HFFc6 (cell line): ENCODE data around the gene RANBP17. TPM values are rescaled to one million over a fixed set of nuclear protein-coding genes. Genes with fewer than 3 reads are reported as not detected.
A peak's percentile ranks its signal among the peaks of the same experiment; 100 is the strongest.

Experiments used
- DNase-seq: peaks from one replicate; pipeline ENCODE4 v3.0.0-alpha.2; 2018
- H3K27ac Mint-ChIP-seq: 2 replicates; pipeline ENCODE4 v1.8.0; 2020; ENCODE audit warnings: mild to moderate bottlenecking, mixed read lengths
- H3K27me3 Mint-ChIP-seq: 2 replicates; pipeline ENCODE4 v1.8.0; 2021; ENCODE audit warnings: mild to moderate bottlenecking, moderate library complexity, mixed read lengths; ENCODE audit not compliant: insufficient read depth
- H3K36me3 Mint-ChIP-seq: 2 replicates; pipeline ENCODE4 v1.8.0; 2021; ENCODE audit warnings: low read depth, mixed read lengths
- H3K4me1 Mint-ChIP-seq: 2 replicates; pipeline ENCODE4 v1.8.0; 2020; ENCODE audit warnings: low read depth, mixed read lengths
- H3K4me3 Mint-ChIP-seq: 2 replicates; pipeline ENCODE4 v1.8.0; 2020; ENCODE audit warnings: mild to moderate bottlenecking, moderate library complexity, mixed read lengths
- H3K9me3 Mint-ChIP-seq: 2 replicates; pipeline ENCODE4 v1.8.0; 2020; ENCODE audit warnings: mild to moderate bottlenecking, mixed read lengths
- CTCF ChIP-seq: fragments of 200-600 bp; sonication (generic); IDR thresholded peaks from 2 replicates; pipeline ENCODE4 v1.5.0; 2021; ENCODE audit warnings: antibody characterized with exemption, mild to moderate bottlenecking
- total RNA-seq, 6 experiments: library from RNA; stranded (reverse); fragmentation: NEBNext Ultra II Directional; extraction: Animal tissue kit (Norgen Biotek cat#: 25700); gene quantifications; 2 replicates in 1 of 6; 3 replicates in 5 of 6; pipeline ENCODE4 v1.2.3, GENCODE V29; 2021

RANBP17 gene
- total RNA-seq, 6 experiments from 2014 or later = 3.3 to 7.2 (median 4.9) TPM

- TF ChIP-seq CTCF = no peak
- no peak overlapping the region for H3K27ac Mint-ChIP-seq
- DNase-seq = no peak
- H3K27me3 Mint-ChIP-seq = peaks cover under 1% of the 10 kb centered on the region
- no peak overlapping the region for H3K4me3 Mint-ChIP-seq
- peaks cover 9% of the 10 kb centered on the region for H3K9me3 Mint-ChIP-seq
- H3K4me1 Mint-ChIP-seq = no peaks in the 10 kb centered on the region
- H3K36me3 Mint-ChIP-seq = no peaks in the 10 kb centered on the region
Measured at GRCh38 chr5:170854566-170854965, 7.3 kb upstream of the RANBP17 start.

DNA sequence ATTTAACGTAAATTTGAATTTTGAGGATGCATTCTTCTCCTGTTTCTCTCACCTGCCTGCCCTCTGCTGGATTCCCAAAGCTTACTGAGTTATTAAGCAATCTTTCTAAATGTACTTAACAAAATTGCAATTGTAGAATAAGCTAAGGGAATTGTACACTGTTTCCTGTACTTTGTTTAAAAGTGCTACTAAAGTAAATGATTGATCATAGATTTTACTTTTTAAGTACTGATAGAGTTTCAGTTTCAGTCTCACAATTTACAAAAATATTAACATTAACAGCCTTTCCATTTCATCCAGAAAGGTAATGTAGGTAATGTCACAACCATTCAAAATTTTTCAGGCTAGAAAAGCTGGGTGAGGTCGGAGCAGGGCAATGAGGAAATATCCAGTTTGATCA is 4.8 kb upstream of the RANBP17 start:
- H3K4me3 Mint-ChIP-seq = no peak overlapping the region
- TF ChIP-seq CTCF = no peak
- DNase-seq = no peak
- H3K9me3 Mint-ChIP-seq = peaks cover 29% of the 10 kb centered on the region
- no peaks in the 10 kb centered on the region for H3K4me1 Mint-ChIP-seq
- H3K36me3 Mint-ChIP-seq = peaks cover 14% of the 10 kb centered on the region
- no peaks in the 10 kb centered on the region; the same call in 1 of the 2 replicates for H3K27me3 Mint-ChIP-seq
- H3K27ac Mint-ChIP-seq = no peak overlapping the region

- no peak overlapping the region for H3K27ac Mint-ChIP-seq
- peaks cover 29% of the 10 kb centered on the region for H3K9me3 Mint-ChIP-seq
- no peaks in the 10 kb centered on the region; the same call in 1 of the 2 replicates for H3K27me3 Mint-ChIP-seq
- TF ChIP-seq CTCF = no peak
- peak overlapping the region; percentile 83 for H3K4me3 Mint-ChIP-seq
- peaks cover 20% of the 10 kb centered on the region for H3K4me1 Mint-ChIP-seq
- H3K36me3 Mint-ChIP-seq = peaks cover 14% of the 10 kb centered on the region
- DNase-seq = no peak
Measured at GRCh38 chr5:170860415-170860814, 1.4 kb upstream of the RANBP17 start.

DNA sequence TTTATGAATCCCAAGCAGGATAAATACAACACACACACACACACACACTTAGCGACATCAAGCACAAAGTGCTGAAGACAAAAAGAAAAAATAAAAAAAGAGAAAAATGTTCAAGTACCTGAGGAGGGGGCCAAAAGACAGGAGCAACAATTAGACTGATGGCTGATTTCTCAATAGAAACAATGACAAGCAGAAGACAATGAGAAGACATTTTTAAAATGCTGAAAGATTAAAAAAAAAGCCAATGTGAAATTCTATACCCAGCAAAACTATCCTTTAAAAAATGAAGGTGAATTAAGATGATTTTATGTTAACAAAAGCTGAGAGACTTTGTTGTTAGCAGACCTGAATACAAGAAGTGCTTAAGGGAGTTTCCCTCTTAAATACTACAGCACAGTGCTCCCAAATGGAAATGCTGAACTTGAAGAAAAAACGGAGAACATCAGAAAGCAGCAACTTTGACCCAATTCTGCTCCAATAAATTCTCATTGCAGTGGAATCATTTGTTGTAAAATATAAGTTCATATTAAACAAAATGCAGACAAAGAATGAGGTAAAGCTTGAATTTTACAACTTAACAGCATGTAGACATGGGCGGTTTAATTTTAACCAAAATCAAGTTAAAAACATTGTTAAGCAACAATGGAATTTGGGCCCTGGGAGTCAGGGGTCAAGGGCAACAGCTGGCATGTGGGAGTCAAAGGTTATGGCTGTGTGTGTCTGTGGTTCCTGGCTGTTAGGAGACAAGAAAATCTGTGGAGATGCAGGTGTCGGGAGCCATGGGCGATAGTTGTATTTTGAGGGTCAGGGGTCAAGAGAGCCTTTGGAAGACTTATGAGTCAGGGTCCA is 776 bp upstream of the RANBP17 start:
- peaks cover 29% of the 10 kb centered on the region for H3K9me3 Mint-ChIP-seq
- H3K4me3 Mint-ChIP-seq = peak overlapping the region; percentile 83
- no peak for DNase-seq
- peaks cover 14% of the 10 kb centered on the region for H3K36me3 Mint-ChIP-seq
- peak overlapping the region; percentile 64; the same call in 1 of the 2 replicates for H3K27ac Mint-ChIP-seq
- no peak for TF ChIP-seq CTCF
- H3K4me1 Mint-ChIP-seq = peaks cover 20% of the 10 kb centered on the region
- no peaks in the 10 kb centered on the region; the same call in 1 of the 2 replicates for H3K27me3 Mint-ChIP-seq

GRCh38 chr5:170861667-170861916 is 226 bp upstream of the RANBP17 start:
- H3K4me3 Mint-ChIP-seq = peak overlapping the region; percentile 83
- no peak for DNase-seq
- TF ChIP-seq CTCF = no peak

More at GRCh38 chr5:170861667-170861916, 226 bp upstream of the RANBP17 start:
- Mint-ChIP-seq H3K27me3 (no peaks in the 10 kb centered on the region; the same call in 1 of the 2 replicates), H3K36me3 (peaks cover 14% of the 10 kb centered on the region), H3K9me3 (peaks cover 29% of the 10 kb centered on the region), H3K27ac (no peak overlapping the region), H3K4me1 (peaks cover 20% of the 10 kb centered on the region)
